ENCODE data around the gene GLI3. TPM values are rescaled to one million over a fixed set of nuclear protein-coding genes. Genes with fewer than 3 reads are reported as not detected.

Gene GLI3
- total and polyA plus RNA-seq, 12 donors = 0.51 to 9.1 (median 5.3) TPM

DNA sequence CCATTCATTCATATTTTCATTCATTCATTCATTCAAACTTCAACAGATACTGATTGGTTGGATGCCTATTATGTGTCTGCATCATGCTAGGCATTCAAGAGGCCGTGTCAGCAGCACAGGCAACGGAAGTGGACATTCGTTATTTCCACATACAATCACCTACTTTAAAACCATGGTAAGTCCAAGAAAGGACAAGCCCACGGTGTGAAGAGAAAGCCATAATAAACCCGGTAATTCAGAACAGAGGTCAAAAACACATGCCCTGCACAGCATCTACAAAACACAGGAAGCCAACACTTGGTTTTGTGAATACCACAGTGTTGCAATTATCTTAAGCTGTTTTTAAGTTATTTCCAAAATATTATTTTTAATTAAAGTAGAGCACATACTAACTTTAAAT lies 126.7 kb downstream of the GLI3 start:
- no peaks in the 10 kb centered on the region for H3K36me3 ChIP-seq
- TF ChIP-seq, protein P1, sequence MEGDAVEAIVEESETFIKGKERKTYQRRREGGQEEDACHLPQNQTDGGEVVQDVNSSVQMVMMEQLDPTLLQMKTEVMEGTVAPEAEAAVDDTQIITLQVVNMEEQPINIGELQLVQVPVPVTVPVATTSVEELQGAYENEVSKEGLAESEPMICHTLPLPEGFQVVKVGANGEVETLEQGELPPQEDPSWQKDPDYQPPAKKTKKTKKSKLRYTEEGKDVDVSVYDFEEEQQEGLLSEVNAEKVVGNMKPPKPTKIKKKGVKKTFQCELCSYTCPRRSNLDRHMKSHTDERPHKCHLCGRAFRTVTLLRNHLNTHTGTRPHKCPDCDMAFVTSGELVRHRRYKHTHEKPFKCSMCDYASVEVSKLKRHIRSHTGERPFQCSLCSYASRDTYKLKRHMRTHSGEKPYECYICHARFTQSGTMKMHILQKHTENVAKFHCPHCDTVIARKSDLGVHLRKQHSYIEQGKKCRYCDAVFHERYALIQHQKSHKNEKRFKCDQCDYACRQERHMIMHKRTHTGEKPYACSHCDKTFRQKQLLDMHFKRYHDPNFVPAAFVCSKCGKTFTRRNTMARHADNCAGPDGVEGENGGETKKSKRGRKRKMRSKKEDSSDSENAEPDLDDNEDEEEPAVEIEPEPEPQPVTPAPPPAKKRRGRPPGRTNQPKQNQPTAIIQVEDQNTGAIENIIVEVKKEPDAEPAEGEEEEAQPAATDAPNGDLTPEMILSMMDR (IDR thresholded peaks at IDR 0.05) = no peak
- H3K27me3 ChIP-seq = peaks cover 0 to 3% (median 0%) of the 10 kb centered on the region in 7 donors
- peaks cover 3 to 51% (median 37%) of the 10 kb centered on the region in 9 donors for H3K4me1 ChIP-seq
- H3K4me3 ChIP-seq = no peak overlapping the region
- intact Hi-C loops (cut with DNase I) = no loop called here
- no peak overlapping the region for H3K27ac ChIP-seq
- ATAC-seq = no peak
- H3K9me3 ChIP-seq = no peaks in the 10 kb centered on the region
- WGBS, 2 donors = 93 to 94% methylated on average over 5 of the region's 5 CpGs
- no peak for DNase-seq

- H3K27me3 ChIP-seq = no peaks in the 10 kb centered on the region
- H3K4me1 ChIP-seq = peaks cover 3 to 54% (median 37%) of the 10 kb centered on the region in 9 donors
- DNase-seq = peak in 1 of 2 donors; percentile 11
- no peaks in the 10 kb centered on the region for H3K9me3 ChIP-seq
- peak in 3 of 8 donors; percentile 52 to 83 (median 53) for ATAC-seq
- H3K4me3 ChIP-seq = no peak overlapping the region
- intact Hi-C loops (cut with DNase I) = loop anchor here in 1 of 10 donors (10.0 kb wide), 1 partner anchor 126 kb away; the partner anchor contains the start of gene GLI3
- H3K36me3 ChIP-seq = no peaks in the 10 kb centered on the region
- H3K27ac ChIP-seq = peak overlapping the region in 1 of 10 donors; percentile 46
- WGBS, 2 donors = 65 to 78% methylated on average over 7 of the region's 7 CpGs
- TF ChIP-seq, protein P1 (IDR thresholded peaks at IDR 0.05) = no peak
Observed at GRCh38 chr7:42108803-42109528, 128.0 kb downstream of the GLI3 start.

- no peak overlapping the region for H3K27ac ChIP-seq
- ATAC-seq (peak; percentile 48 to 84 (median 69)), DNase-seq (peak in 1 of 2 donors; percentile 23)
- peaks cover 3 to 54% (median 37%) of the 10 kb centered on the region in 9 donors for H3K4me1 ChIP-seq
- H3K4me3 ChIP-seq = no peak overlapping the region
- no peaks in the 10 kb centered on the region for H3K9me3 ChIP-seq
- WGBS, 2 donors = 30 to 41% methylated on average over 10 of the region's 10 CpGs
- no peaks in the 10 kb centered on the region for H3K36me3 ChIP-seq
- no peaks in the 10 kb centered on the region for H3K27me3 ChIP-seq
- TF ChIP-seq, protein P1 (IDR thresholded peaks at IDR 0.05) = no peak
- intact Hi-C loops (cut with DNase I) = loop anchor here in 1 of 10 donors (10.0 kb wide), 1 partner anchor 127 kb away; the partner anchor contains the start of gene GLI3
Observed at GRCh38 chr7:42107484-42108240, 129.3 kb downstream of the GLI3 start.

- H3K4me3 ChIP-seq = no peak overlapping the region
- no peaks in the 10 kb centered on the region for H3K27me3 ChIP-seq
- DNase-seq = no peak
- intact Hi-C loops (cut with DNase I) = loop anchor here in 1 of 10 donors (10.0 kb wide), 1 partner anchor 128 kb away; the partner anchor contains the start of gene GLI3
- no peak for ATAC-seq
- WGBS, 2 donors = 82 to 90% methylated on average over 3 of the region's 3 CpGs
- peaks cover 3 to 54% (median 37%) of the 10 kb centered on the region in 9 donors for H3K4me1 ChIP-seq
- TF ChIP-seq, protein P1 (IDR thresholded peaks at IDR 0.05) = no peak
- H3K36me3 ChIP-seq = no peaks in the 10 kb centered on the region
- H3K9me3 ChIP-seq = no peaks in the 10 kb centered on the region
- no peak overlapping the region for H3K27ac ChIP-seq
Observed at GRCh38 chr7:42106562-42106961, 130.4 kb downstream of the GLI3 start.
